ENCODE measurements around the gene CLTA.
"Not testable (repeated sequence)": the region's sequence is repeated elsewhere in the genome, so short reads cannot be mapped to it uniquely, and the experiment has no call there.

- TF ChIP-seq POLR2A (IDR thresholded peaks at IDR 0.05; ENCODE audit: low read length); GATA1 (IDR thresholded peaks at IDR 0.05; ENCODE audit: low read depth, low read length): not testable (repeated sequence)
Observed at GRCh38 chr9:36239675-36240074, 49.0 kb downstream of the CLTA start.

All from erythroblast (primary cell).